Neural progenitor cell (in vitro differentiated cells): Measurements from ENCODE around the gene SLC6A11.

ENCODE experiments used
- EZH2 ChIP-seq: fragments of 200-600 bp; sonication (generic); IDR thresholded peaks from 2 replicates; pipeline ENCODE4 v1.6.1; 2017; ENCODE audit warnings: antibody characterized with exemption, mild to moderate bottlenecking, moderate library complexity
- TF ChIP-seq, protein P1 (sequence below): fragments of 200-600 bp; sonication (generic); IDR thresholded peaks from 2 replicates; pipeline ENCODE4 v1.5.1; 2017; ENCODE audit warnings: antibody characterized with exemption, mild to moderate bottlenecking

GRCh38 chr3:10845839-10846656 lies 30.0 kb downstream of the SLC6A11 start:
- TF ChIP-seq, protein P1, sequence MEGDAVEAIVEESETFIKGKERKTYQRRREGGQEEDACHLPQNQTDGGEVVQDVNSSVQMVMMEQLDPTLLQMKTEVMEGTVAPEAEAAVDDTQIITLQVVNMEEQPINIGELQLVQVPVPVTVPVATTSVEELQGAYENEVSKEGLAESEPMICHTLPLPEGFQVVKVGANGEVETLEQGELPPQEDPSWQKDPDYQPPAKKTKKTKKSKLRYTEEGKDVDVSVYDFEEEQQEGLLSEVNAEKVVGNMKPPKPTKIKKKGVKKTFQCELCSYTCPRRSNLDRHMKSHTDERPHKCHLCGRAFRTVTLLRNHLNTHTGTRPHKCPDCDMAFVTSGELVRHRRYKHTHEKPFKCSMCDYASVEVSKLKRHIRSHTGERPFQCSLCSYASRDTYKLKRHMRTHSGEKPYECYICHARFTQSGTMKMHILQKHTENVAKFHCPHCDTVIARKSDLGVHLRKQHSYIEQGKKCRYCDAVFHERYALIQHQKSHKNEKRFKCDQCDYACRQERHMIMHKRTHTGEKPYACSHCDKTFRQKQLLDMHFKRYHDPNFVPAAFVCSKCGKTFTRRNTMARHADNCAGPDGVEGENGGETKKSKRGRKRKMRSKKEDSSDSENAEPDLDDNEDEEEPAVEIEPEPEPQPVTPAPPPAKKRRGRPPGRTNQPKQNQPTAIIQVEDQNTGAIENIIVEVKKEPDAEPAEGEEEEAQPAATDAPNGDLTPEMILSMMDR = no peak
- no peak for TF ChIP-seq EZH2
